HUES6 (cell line): Measurements from ENCODE around the gene MRPS18C.

ENCODE experiments used
- H3K27ac ChIP-seq: 2 replicates; pipeline ENCODE4 v1.7.0; 2013; ENCODE audit warnings: low read depth, mild to moderate bottlenecking, low read length, inconsistent platforms
- H3K27me3 ChIP-seq: 2 replicates; pipeline ENCODE4 v1.6.1; 2013; ENCODE audit warnings: low read length; ENCODE audit not compliant: control insufficient read depth, insufficient read depth
- H3K36me3 ChIP-seq: 2 replicates; pipeline ENCODE4 v1.6.1; 2013; ENCODE audit warnings: low read length; ENCODE audit not compliant: control insufficient read depth, insufficient read depth
- H3K4me1 ChIP-seq: 2 replicates; pipeline ENCODE4 v1.6.1; 2013; ENCODE audit warnings: low read length; ENCODE audit not compliant: control insufficient read depth, insufficient read depth
- H3K4me3 ChIP-seq: 2 replicates; pipeline ENCODE4 v1.5.1; 2013; ENCODE audit warnings: low read depth, low read length
- H3K9ac ChIP-seq: one replicate; pipeline ENCODE4 v1.6.1; 2013; ENCODE audit warnings: mild to moderate bottlenecking, low read length
- H3K9me3 ChIP-seq: 2 replicates; pipeline ENCODE4 v1.6.1; 2013; ENCODE audit warnings: low read depth, low read length; ENCODE audit not compliant: control insufficient read depth, insufficient read depth

Gene MRPS18C

GRCh38 chr4:83455281-83456183, at the start of gene MRPS18C, which contains the start of gene HELQ:
MRPS18C (plus strand) TSS chr4:83456058; CDS start chr4:83456078, 20 bp downstream.
HELQ (minus strand) TSS chr4:83455823; CDS start chr4:83455693, 130 bp downstream.
- Histone ChIP-seq H3K9me3 (no peaks in the 10 kb centered on the region), H3K9ac (peak within 1 kb of the TSS; percentile 91), H3K4me1 (peaks cover 3% of the 10 kb centered on the region; the same call in 1 of the 2 replicates), H3K36me3 (peaks cover 40% of the 10 kb centered on the region), H3K4me3 (peak within 1 kb of the TSS; percentile 80), H3K27ac (peak within 1 kb of the TSS; percentile 62), H3K27me3 (no peaks in the 10 kb centered on the region)

DNA sequence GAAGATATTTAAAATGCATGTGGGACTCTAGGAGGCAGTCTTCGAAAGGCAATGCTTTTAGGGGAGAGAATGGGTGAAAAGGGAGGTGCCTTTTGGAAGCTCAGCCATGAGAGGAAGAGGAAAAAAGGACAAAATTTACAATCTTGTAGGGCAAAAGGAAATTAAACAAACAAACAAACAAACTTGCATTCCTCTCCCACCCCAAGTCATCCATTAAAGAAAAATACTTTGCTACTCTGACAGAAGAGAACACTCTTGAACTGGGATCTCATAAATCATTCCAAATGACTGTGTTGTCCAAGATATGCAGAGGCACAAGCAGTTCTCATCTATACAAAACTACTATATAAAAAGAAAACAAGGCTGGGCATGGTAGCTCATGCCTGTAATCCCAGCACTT, 47.0 kb upstream of the MRPS18C start:
- Histone ChIP-seq H3K36me3 (peaks cover under 1% of the 10 kb centered on the region; the same call in 1 of the 2 replicates), H3K9ac (no peak overlapping the region), H3K4me3 (no peak overlapping the region)

DNA sequence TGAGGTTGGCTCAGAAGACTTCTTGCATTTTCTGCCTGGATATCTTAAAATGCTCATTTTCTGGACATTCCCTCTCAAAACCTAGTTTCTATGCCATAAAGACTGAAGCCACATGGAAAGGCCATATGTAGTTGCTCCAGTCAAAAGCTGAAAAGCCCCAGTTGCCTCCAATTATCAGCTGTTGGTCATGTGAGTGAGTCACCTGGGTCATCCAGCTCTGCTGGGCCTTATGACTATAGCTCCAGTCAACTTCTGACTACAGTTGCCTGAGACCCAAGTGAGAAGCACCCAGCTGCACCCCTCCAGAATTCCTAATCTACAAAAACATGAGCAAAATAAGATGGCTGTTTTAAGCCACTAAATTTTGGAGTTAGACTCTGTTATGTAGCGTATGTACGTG, 42.2 kb upstream of the MRPS18C start:
- Histone ChIP-seq H3K9me3 (no peaks in the 10 kb centered on the region), H3K27me3 (no peaks in the 10 kb centered on the region), H3K27ac (no peak overlapping the region), H3K4me1 (no peaks in the 10 kb centered on the region), H3K36me3 (peaks cover 3% of the 10 kb centered on the region; the same call in 1 of the 2 replicates), H3K9ac (no peak overlapping the region), H3K4me3 (no peak overlapping the region)

More for the DNA sequence above, 47.0 kb upstream of the MRPS18C start:
- H3K4me1 ChIP-seq = no peaks in the 10 kb centered on the region
- H3K27ac ChIP-seq = no peak overlapping the region
- no peaks in the 10 kb centered on the region for H3K9me3 ChIP-seq
- H3K27me3 ChIP-seq = no peaks in the 10 kb centered on the region

- Histone ChIP-seq H3K4me1 (no peaks in the 10 kb centered on the region), H3K9ac (no peak overlapping the region), H3K36me3 (peaks cover 7% of the 10 kb centered on the region; the same call in 1 of the 2 replicates), H3K9me3 (no peaks in the 10 kb centered on the region), H3K27ac (no peak overlapping the region), H3K27me3 (no peaks in the 10 kb centered on the region), H3K4me3 (no peak overlapping the region)
These were observed 38.3 kb upstream of the MRPS18C start for GRCh38 chr4:83417566-83417965.

DNA sequence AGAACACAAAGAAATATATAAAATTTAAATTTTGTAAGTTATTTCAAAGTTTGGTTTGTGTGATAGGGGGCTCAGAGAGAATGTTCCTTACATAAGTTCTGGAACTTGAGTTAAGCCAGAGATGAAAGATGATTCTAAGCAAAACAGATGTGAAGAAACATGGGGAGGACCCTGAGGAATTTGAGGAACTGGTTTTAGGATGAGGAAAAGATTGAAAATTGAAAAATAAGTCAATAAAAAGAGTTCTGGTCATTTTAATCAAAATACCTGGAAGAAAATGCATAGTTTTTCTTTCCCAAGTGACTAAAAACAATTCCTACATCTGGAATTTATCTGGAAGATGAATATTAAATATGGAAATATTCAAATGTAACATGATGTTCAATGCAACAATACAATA, 37.6 kb upstream of the MRPS18C start:
- Histone ChIP-seq H3K27me3 (no peaks in the 10 kb centered on the region), H3K27ac (no peak overlapping the region), H3K36me3 (peaks cover 7% of the 10 kb centered on the region; the same call in 1 of the 2 replicates), H3K4me1 (no peaks in the 10 kb centered on the region), H3K9ac (no peak overlapping the region), H3K4me3 (no peak overlapping the region), H3K9me3 (no peaks in the 10 kb centered on the region)

- no peak overlapping the region for H3K9ac ChIP-seq
- H3K27me3 ChIP-seq = no peaks in the 10 kb centered on the region
- H3K4me3 ChIP-seq = no peak overlapping the region
- no peaks in the 10 kb centered on the region for H3K9me3 ChIP-seq
- no peaks in the 10 kb centered on the region for H3K36me3 ChIP-seq
- no peak overlapping the region for H3K27ac ChIP-seq
- H3K4me1 ChIP-seq = no peaks in the 10 kb centered on the region
These were observed 24.7 kb upstream of the MRPS18C start for GRCh38 chr4:83431200-83431599.

DNA sequence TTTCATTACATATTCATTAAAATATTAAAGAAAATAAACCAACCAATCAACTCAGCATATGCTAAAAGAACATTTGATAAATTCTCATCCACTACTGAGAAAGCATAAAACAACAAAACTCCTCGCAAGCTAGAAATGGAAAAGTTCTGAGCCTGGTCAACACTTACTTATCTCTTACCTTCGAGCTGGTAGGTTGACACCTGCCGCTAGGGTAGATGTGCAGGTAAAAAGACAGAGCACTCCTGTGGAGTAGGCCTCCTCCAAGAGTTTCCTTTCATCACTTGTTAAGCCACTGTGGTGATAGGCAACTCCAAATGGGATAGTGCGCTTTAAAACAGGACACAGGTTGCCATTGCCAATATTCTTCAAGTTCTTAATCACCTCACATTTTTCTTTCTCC, 19.2 kb upstream of the MRPS18C start:
- Histone ChIP-seq H3K4me1 (no peaks in the 10 kb centered on the region), H3K36me3 (peaks cover 6% of the 10 kb centered on the region), H3K27me3 (no peaks in the 10 kb centered on the region), H3K9ac (no peak overlapping the region), H3K9me3 (no peaks in the 10 kb centered on the region), H3K27ac (no peak overlapping the region), H3K4me3 (no peak overlapping the region)

DNA sequence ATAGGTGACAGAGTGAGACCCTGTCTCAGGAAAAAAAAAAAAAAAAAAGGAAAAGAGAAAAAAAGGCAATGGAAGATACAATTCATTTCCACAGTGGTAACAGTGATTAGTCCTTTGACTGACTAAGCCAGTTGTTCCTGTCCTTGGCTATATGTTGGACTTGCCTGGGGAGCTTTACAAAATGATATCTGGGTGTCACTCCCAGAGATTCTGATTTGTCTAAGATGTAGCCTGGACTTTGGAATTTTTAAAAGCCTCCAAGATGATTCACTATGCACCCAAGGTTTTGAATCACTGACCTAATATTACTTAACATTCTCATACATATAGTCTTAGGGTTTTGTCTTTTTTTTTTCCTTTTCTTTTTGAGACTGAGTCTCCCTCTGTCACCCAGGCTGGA, 17.1 kb upstream of the MRPS18C start:
- H3K9ac ChIP-seq = no peak overlapping the region
- peaks cover 6% of the 10 kb centered on the region for H3K36me3 ChIP-seq
- H3K27ac ChIP-seq = no peak overlapping the region
- H3K4me3 ChIP-seq = no peak overlapping the region
- H3K27me3 ChIP-seq = no peaks in the 10 kb centered on the region
- H3K9me3 ChIP-seq = no peaks in the 10 kb centered on the region
- no peaks in the 10 kb centered on the region for H3K4me1 ChIP-seq

- H3K9me3 ChIP-seq = no peaks in the 10 kb centered on the region
- H3K9ac ChIP-seq = no peak overlapping the region
- no peaks in the 10 kb centered on the region for H3K27me3 ChIP-seq
- peaks cover 6% of the 10 kb centered on the region for H3K36me3 ChIP-seq
- no peaks in the 10 kb centered on the region for H3K4me1 ChIP-seq
- no peak overlapping the region for H3K27ac ChIP-seq
- no peak overlapping the region for H3K4me3 ChIP-seq
These were observed 15.6 kb upstream of the MRPS18C start for GRCh38 chr4:83440148-83440814.

DNA sequence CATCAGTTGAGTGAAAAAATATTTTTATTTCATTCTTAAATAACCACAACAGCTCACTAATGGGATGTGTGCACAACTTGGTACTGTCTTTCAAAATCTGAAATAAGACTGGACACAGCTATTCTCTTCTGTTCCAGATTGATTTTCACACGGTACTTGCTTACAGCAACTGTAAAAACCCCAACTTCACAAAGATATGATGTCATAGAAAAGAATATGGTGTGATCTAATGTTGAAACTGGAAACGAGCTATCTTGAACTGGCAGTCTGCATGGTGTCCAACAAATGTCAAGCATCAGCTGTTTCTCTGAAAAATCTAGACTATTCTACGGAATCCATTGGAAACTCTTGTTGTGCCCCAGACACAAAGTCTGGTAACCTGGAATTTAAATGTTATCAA, 15.0 kb upstream of the MRPS18C start:
- Histone ChIP-seq H3K4me1 (no peaks in the 10 kb centered on the region), H3K27me3 (no peaks in the 10 kb centered on the region), H3K4me3 (no peak overlapping the region), H3K9me3 (no peaks in the 10 kb centered on the region), H3K27ac (no peak overlapping the region), H3K36me3 (peaks cover 6% of the 10 kb centered on the region), H3K9ac (no peak overlapping the region)

- H3K4me1 ChIP-seq = no peaks in the 10 kb centered on the region
- no peaks in the 10 kb centered on the region for H3K9me3 ChIP-seq
- no peak overlapping the region for H3K4me3 ChIP-seq
- H3K27ac ChIP-seq = no peak overlapping the region
- H3K36me3 ChIP-seq = peaks cover 16% of the 10 kb centered on the region
- no peaks in the 10 kb centered on the region for H3K27me3 ChIP-seq
- H3K9ac ChIP-seq = no peak overlapping the region
These were observed 6.8 kb upstream of the MRPS18C start for GRCh38 chr4:83449009-83449408.
